Karpas-422 (cell line): ENCODE data around the gene SEMA7A. TPM values are rescaled to one million over a fixed set of nuclear protein-coding genes. Genes with fewer than 3 reads are reported as not detected.

Experiments
- DNase-seq: peaks from one replicate; pipeline ENCODE4 v3.0.0-alpha.2; 2015
- H2AFZ ChIP-seq: fragments of 200-600 bp; sonication (generic); 2 replicates; pipeline ENCODE4 v1.6.1; 2014; ENCODE audit warnings: antibody characterized with exemption, low read length, mixed read lengths
- H3K27ac ChIP-seq: fragments of 200-600 bp; sonication (generic); 2 replicates; pipeline ENCODE4 v1.5.1; 2014; ENCODE audit warnings: mild to moderate bottlenecking, low read length, moderate library complexity
- H3K27me3 ChIP-seq: fragments of 200-600 bp; sonication (generic); 2 replicates; pipeline ENCODE4 v1.6.1; 2014; ENCODE audit warnings: low read length, mixed read lengths
- H3K36me3 ChIP-seq: fragments of 200-600 bp; sonication (generic); 2 replicates; pipeline ENCODE4 v1.6.1; 2014; ENCODE audit warnings: low read length, mixed read lengths; ENCODE audit not compliant: insufficient read depth
- H3K4me1 ChIP-seq: fragments of 200-600 bp; sonication (generic); 2 replicates; pipeline ENCODE4 v1.6.1; 2014; ENCODE audit warnings: mild to moderate bottlenecking, low read length, mixed read lengths
- H3K4me2 ChIP-seq: fragments of 200-600 bp; sonication (generic); 2 replicates; pipeline ENCODE4 v1.6.1; 2014; ENCODE audit warnings: low read length, low read depth, mild to moderate bottlenecking; ENCODE audit not compliant: poor library complexity, severe bottlenecking
- H3K4me3 ChIP-seq: fragments of 200-600 bp; sonication (generic); 2 replicates; pipeline ENCODE4 v1.5.1; 2014; ENCODE audit warnings: mild to moderate bottlenecking, antibody characterized with exemption, low read length, mixed read lengths
- H3K79me2 ChIP-seq: fragments of 200-600 bp; sonication (generic); 2 replicates; pipeline ENCODE4 v1.6.1; 2014; ENCODE audit warnings: mild to moderate bottlenecking, low read length, mixed read lengths
- H3K9ac ChIP-seq: fragments of 200-600 bp; sonication (generic); 2 replicates; pipeline ENCODE4 v1.6.0; 2014; ENCODE audit warnings: low read length
- H3K9me2 ChIP-seq: fragments of 200-600 bp; sonication (generic), shearing (Covaris generic); replicated peaks from 2 replicates; pipeline ENCODE4 v1.6.0; 2014; ENCODE audit warnings: mild to moderate bottlenecking, low read length, moderate library complexity; ENCODE audit not compliant: insufficient read depth
- H3K9me3 ChIP-seq: fragments of 300-700, 200-600 bp; sonication (generic); 2 replicates; pipeline ENCODE4 v1.6.1; 2014; ENCODE audit warnings: low read length, mixed read lengths
- H4K20me1 ChIP-seq: fragments of 200-600 bp; sonication (generic); 2 replicates; pipeline ENCODE4 v1.6.1; 2014; ENCODE audit warnings: mild to moderate bottlenecking, antibody characterized with exemption, low read length, low read depth; ENCODE audit not compliant: insufficient read depth
- total RNA-seq: library from RNA; depleted of rRNA; stranded (reverse); fragments of >200 nt; shearing (Covaris generic); gene quantifications from 2 replicates; pipeline ENCODE4 v1.2.3, GENCODE V29; 2014; ENCODE audit warnings: low replicate concordance

The SEMA7A gene
- total RNA-seq, 1 experiment from 2014 or later: 41.6 TPM

- Histone ChIP-seq H3K4me3 (peak overlapping the region; percentile 62), H3K9me2 (no peaks in the 10 kb centered on the region), H3K36me3 (no peaks in the 10 kb centered on the region), H3K27me3 (no peaks in the 10 kb centered on the region), H4K20me1 (no peaks in the 10 kb centered on the region), H3K27ac (peak overlapping the region; percentile 92), H3K79me2 (no peaks in the 10 kb centered on the region), H3K9me3 (no peaks in the 10 kb centered on the region), H3K4me1 (peaks cover 98% of the 10 kb centered on the region), H3K4me2 (peak overlapping the region; percentile 88), H3K9ac (peak overlapping the region; percentile 74), H2AFZ (no peak overlapping the region)
- peak; percentile 97 for DNase-seq
These were observed 29.7 kb downstream of the SEMA7A start for GRCh38 chr15:74403991-74404563.

- Histone ChIP-seq H3K9me2 (no peaks in the 10 kb centered on the region), H3K4me1 (peaks cover 98% of the 10 kb centered on the region), H2AFZ (no peak overlapping the region)
These were observed 30.2 kb downstream of the SEMA7A start for GRCh38 chr15:74403588-74403919.

GRCh38 chr15:74402873-74403587 lies 30.7 kb downstream of the SEMA7A start:
- Histone ChIP-seq H3K79me2 (no peaks in the 10 kb centered on the region), H3K27ac (peak overlapping the region; percentile 92), H3K4me2 (peak overlapping the region; percentile 88), H3K9me3 (no peaks in the 10 kb centered on the region), H3K4me1 (peaks cover 98% of the 10 kb centered on the region), H3K9ac (peak overlapping the region; percentile 74), H2AFZ (no peak overlapping the region), H3K4me3 (peak overlapping the region; percentile 62), H3K27me3 (no peaks in the 10 kb centered on the region), H3K36me3 (no peaks in the 10 kb centered on the region), H3K9me2 (no peaks in the 10 kb centered on the region), H4K20me1 (no peaks in the 10 kb centered on the region)
- DNase-seq: peak; percentile 92

More at GRCh38 chr15:74403588-74403919, 30.2 kb downstream of the SEMA7A start:
- Histone ChIP-seq H3K4me2 (peak overlapping the region; percentile 88), H3K27ac (peak overlapping the region; percentile 92), H3K9ac (peak overlapping the region; percentile 74), H3K36me3 (no peaks in the 10 kb centered on the region), H3K79me2 (no peaks in the 10 kb centered on the region), H3K4me3 (peak overlapping the region; percentile 62), H4K20me1 (no peaks in the 10 kb centered on the region), H3K9me3 (no peaks in the 10 kb centered on the region), H3K27me3 (no peaks in the 10 kb centered on the region)
- DNase-seq: peak; percentile 79

- Histone ChIP-seq H3K27ac (peak overlapping the region; percentile 92), H3K4me1 (peaks cover 98% of the 10 kb centered on the region), H3K36me3 (no peaks in the 10 kb centered on the region), H3K9me3 (no peaks in the 10 kb centered on the region), H3K9ac (peak overlapping the region; percentile 74), H3K27me3 (no peaks in the 10 kb centered on the region), H3K79me2 (no peaks in the 10 kb centered on the region), H3K4me2 (peak overlapping the region; percentile 88), H3K4me3 (peak overlapping the region; percentile 62; the same call in 1 of the 2 replicates), H2AFZ (no peak overlapping the region), H3K9me2 (no peaks in the 10 kb centered on the region), H4K20me1 (no peaks in the 10 kb centered on the region)
- DNase-seq: no peak
These were observed 31.4 kb downstream of the SEMA7A start for GRCh38 chr15:74402337-74402841.

GRCh38 chr15:74400915-74401757 lies 32.6 kb downstream of the SEMA7A start:
- H3K4me1 ChIP-seq: peaks cover 98% of the 10 kb centered on the region
- no peak overlapping the region for H2AFZ ChIP-seq
- no peaks in the 10 kb centered on the region for H3K36me3 ChIP-seq
- H4K20me1 ChIP-seq: no peaks in the 10 kb centered on the region
- H3K79me2 ChIP-seq: no peaks in the 10 kb centered on the region
- peak overlapping the region; percentile 35 for H3K27ac ChIP-seq
- no peaks in the 10 kb centered on the region for H3K9me2 ChIP-seq
- H3K4me3 ChIP-seq: 0 out of 2 replicates have a peak overlapping the region, but pooled peaks have one; percentile 8
- H3K4me2 ChIP-seq: peak overlapping the region; percentile 51
- peak overlapping the region; percentile 22; the same call in 1 of the 2 replicates for H3K9ac ChIP-seq
- H3K27me3 ChIP-seq: no peaks in the 10 kb centered on the region
- H3K9me3 ChIP-seq: no peaks in the 10 kb centered on the region
- peak; percentile 64 for DNase-seq

- Histone ChIP-seq H3K79me2 (no peaks in the 10 kb centered on the region), H3K27ac (peak overlapping the region; percentile 35), H2AFZ (no peak overlapping the region), H3K9ac (peak overlapping the region; percentile 27; the same call in 1 of the 2 replicates), H3K9me3 (no peaks in the 10 kb centered on the region), H3K27me3 (no peaks in the 10 kb centered on the region), H4K20me1 (no peaks in the 10 kb centered on the region), H3K4me1 (peaks cover 98% of the 10 kb centered on the region), H3K36me3 (no peaks in the 10 kb centered on the region), H3K9me2 (no peaks in the 10 kb centered on the region), H3K4me2 (peak overlapping the region; percentile 51), H3K4me3 (peak overlapping the region; percentile 8; the same call in 1 of the 2 replicates)
- no peak for DNase-seq
These were observed 33.4 kb downstream of the SEMA7A start for GRCh38 chr15:74400313-74400860.

- peak overlapping the region; percentile 51 for H3K4me2 ChIP-seq
- no peak overlapping the region for H2AFZ ChIP-seq
- no peaks in the 10 kb centered on the region for H3K79me2 ChIP-seq
- H3K4me3 ChIP-seq: peak overlapping the region; percentile 6; the same call in 1 of the 2 replicates
- peak overlapping the region; percentile 27; the same call in 1 of the 2 replicates for H3K9ac ChIP-seq
- H3K27me3 ChIP-seq: no peaks in the 10 kb centered on the region
- H3K36me3 ChIP-seq: no peaks in the 10 kb centered on the region
- DNase-seq: no peak
- no peaks in the 10 kb centered on the region for H3K9me3 ChIP-seq
- no peaks in the 10 kb centered on the region for H3K9me2 ChIP-seq
- no peak overlapping the region for H3K27ac ChIP-seq
- H4K20me1 ChIP-seq: no peaks in the 10 kb centered on the region
- peaks cover 98% of the 10 kb centered on the region for H3K4me1 ChIP-seq
These were observed 34.0 kb downstream of the SEMA7A start for GRCh38 chr15:74399511-74400312.
